ENCODE measurements around the gene ADAM22. TPM values are rescaled to one million over a fixed set of nuclear protein-coding genes. Genes with fewer than 3 reads are reported as not detected.
"Not testable (repeated sequence)": the region's sequence is repeated elsewhere in the genome, so short reads cannot be mapped to it uniquely, and the experiment has no call there.

Gene ADAM22
- total RNA-seq, 6 experiments from 2014 or later: 0.06 to 0.32 (median 0.10) TPM

GRCh38 chr7:87934699-87935383 lies 790 bp downstream of the ADAM22 start:
- ATAC-seq (peak in 1 of 4 donors; percentile 11), DNase-seq (no peak)
- TF ChIP-seq CTCF (IDR thresholded peaks at IDR 0.05): no peak
- TF ChIP-seq POLR2A (IDR thresholded peaks at IDR 0.05): no peak
- Histone ChIP-seq H3K36me3 (no peaks in the 10 kb centered on the region), H3K9me3 (no peaks in the 10 kb centered on the region), H3K27ac (no peak overlapping the region), H3K27me3 (no peaks in the 10 kb centered on the region), H3K4me1 (peaks cover 0 to 7% (median 3%) of the 10 kb centered on the region in 4 donors), H3K4me3 (peak overlapping the region; percentile 57 to 66 (median 62))
- 4% methylated on average over 41 of the region's 47 CpGs for WGBS (ENCODE audit: insufficient coverage, low coverage, low lambda C conversion rate, missing lambda C conversion rate)
- intact Hi-C loops (cut with DNase I): no loop called here

DNA sequence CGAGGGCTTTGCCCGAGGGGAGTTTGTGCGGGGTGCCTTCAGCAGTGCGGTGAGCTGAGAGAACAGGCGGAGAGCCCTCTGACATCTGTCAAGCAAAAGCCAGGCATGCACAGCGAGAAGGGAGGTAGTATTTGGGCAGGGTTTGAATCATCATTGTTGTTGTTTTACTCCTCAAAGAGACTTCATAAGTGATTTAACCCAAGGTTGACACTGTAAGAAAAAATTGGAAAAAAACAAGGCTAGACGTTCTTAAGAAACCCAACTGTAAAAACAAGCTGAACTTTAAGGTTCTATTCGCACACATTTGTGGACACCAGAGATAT lies 1.3 kb downstream of the ADAM22 start:
- DNase-seq (no peak), ATAC-seq (no peak)
- H3K27ac ChIP-seq: no peak overlapping the region
- TF ChIP-seq POLR2A (IDR thresholded peaks at IDR 0.05): no peak
- no peak for TF ChIP-seq CTCF (IDR thresholded peaks at IDR 0.05)
- no peaks in the 10 kb centered on the region for H3K27me3 ChIP-seq
- intact Hi-C loops (cut with DNase I): no loop called here
- H3K36me3 ChIP-seq: no peaks in the 10 kb centered on the region
- H3K4me1 ChIP-seq: peaks cover 0 to 7% (median 3%) of the 10 kb centered on the region in 4 donors
- H3K4me3 ChIP-seq: peak overlapping the region in 2 of 3 donors; percentile 2 to 66
- no peaks in the 10 kb centered on the region for H3K9me3 ChIP-seq
- WGBS (ENCODE audit: insufficient coverage, low coverage, low lambda C conversion rate, missing lambda C conversion rate): 36% methylated on average over 8 of the region's 8 CpGs

GRCh38 chr7:87941138-87941537 lies 7.1 kb downstream of the ADAM22 start:
- Histone ChIP-seq H3K9me3 (no peaks in the 10 kb centered on the region), H3K4me3 (no peak overlapping the region), H3K36me3 (no peaks in the 10 kb centered on the region), H3K4me1 (no peaks in the 10 kb centered on the region), H3K27me3 (no peaks in the 10 kb centered on the region), H3K27ac (no peak overlapping the region)
- TF ChIP-seq CTCF (IDR thresholded peaks at IDR 0.05) (no peak), POLR2A (IDR thresholded peaks at IDR 0.05) (no peak)
- 83% methylated on average over 4 of the region's 4 CpGs for WGBS (ENCODE audit: insufficient coverage, low coverage, low lambda C conversion rate, missing lambda C conversion rate)
- intact Hi-C loops (cut with DNase I): no loop called here
- DNase-seq (no peak), ATAC-seq (no peak)

GRCh38 chr7:87944547-87944946 lies 10.5 kb downstream of the ADAM22 start:
- ATAC-seq (no peak), DNase-seq (no peak)
- H3K36me3 ChIP-seq: no peaks in the 10 kb centered on the region
- no peaks in the 10 kb centered on the region for H3K27me3 ChIP-seq
- H3K27ac ChIP-seq: no peak overlapping the region
- TF ChIP-seq CTCF (IDR thresholded peaks at IDR 0.05): no peak
- TF ChIP-seq POLR2A (IDR thresholded peaks at IDR 0.05): no peak
- no peak overlapping the region for H3K4me3 ChIP-seq
- H3K9me3 ChIP-seq: no peaks in the 10 kb centered on the region
- 66% methylated on average over 3 of the region's 3 CpGs for WGBS (ENCODE audit: insufficient coverage, low coverage, low lambda C conversion rate, missing lambda C conversion rate)
- intact Hi-C loops (cut with DNase I): no loop called here
- no peaks in the 10 kb centered on the region for H3K4me1 ChIP-seq

GRCh38 chr7:87945926-87946325 lies 11.9 kb downstream of the ADAM22 start:
- intact Hi-C loops (cut with DNase I); H3K36me3 ChIP-seq; H3K9me3 ChIP-seq; H3K4me3 ChIP-seq; H3K27me3 ChIP-seq; DNase-seq; H3K4me1 ChIP-seq; ATAC-seq; H3K27ac ChIP-seq: not testable (repeated sequence)

All from right lobe of liver (tissue), 6 donors.